DOHH2 (cell line): Measurements from ENCODE around the gene KCNMA1.

Source experiments
- H3F3A ChIP-seq: fragments of 200-600 bp; sonication (generic), shearing (Covaris generic); 2 replicates; pipeline ENCODE4 v1.6.0; 2016; ENCODE audit warnings: antibody characterized with exemption, mild to moderate bottlenecking; ENCODE audit not compliant: control insufficient read depth, insufficient read depth
- H3K27ac ChIP-seq: fragments of 200-600 bp; sonication (generic); 2 replicates; pipeline ENCODE4 v1.5.1; 2014; ENCODE audit warnings: low read depth, mild to moderate bottlenecking, low read length, moderate library complexity
- H3K27me3 ChIP-seq: fragments of 200-600 bp; sonication (generic); 2 replicates; pipeline ENCODE4 v1.6.1; 2014; ENCODE audit warnings: mild to moderate bottlenecking, low read length, mixed read lengths; ENCODE audit not compliant: control insufficient read depth
- H3K36me3 ChIP-seq: fragments of 200-600 bp; sonication (generic); 2 replicates; pipeline ENCODE4 v1.6.1; 2014; ENCODE audit warnings: mild to moderate bottlenecking, low read length, moderate library complexity, mixed read lengths; ENCODE audit not compliant: control insufficient read depth
- H3K4me1 ChIP-seq: fragments of 200-600 bp; sonication (generic); 2 replicates; pipeline ENCODE4 v1.6.1; 2014; ENCODE audit warnings: mild to moderate bottlenecking, low read length, mixed read lengths; ENCODE audit not compliant: control insufficient read depth
- H3K4me2 ChIP-seq: fragments of 200-600 bp; sonication (generic); 2 replicates; pipeline ENCODE4 v1.6.0; 2014; ENCODE audit warnings: mild to moderate bottlenecking, low read length, moderate library complexity
- H3K4me3 ChIP-seq: fragments of 200-600 bp; sonication (generic); 2 replicates; pipeline ENCODE4 v1.5.1; 2014; ENCODE audit warnings: mild to moderate bottlenecking, low read length, mixed read lengths
- H3K79me2 ChIP-seq: fragments of 200-600 bp; sonication (generic); 2 replicates; pipeline ENCODE4 v1.6.1; 2014; ENCODE audit warnings: mild to moderate bottlenecking, low read length, mixed read lengths; ENCODE audit not compliant: control insufficient read depth
- H3K9me2 ChIP-seq: fragments of 200-600 bp; sonication (generic); replicated peaks from 2 replicates; pipeline ENCODE4 v1.6.1; 2014; ENCODE audit warnings: mild to moderate bottlenecking, low read length, mixed read lengths; ENCODE audit not compliant: control insufficient read depth
- H3K9me3 ChIP-seq: fragments of 200-600 bp; sonication (generic); 2 replicates; pipeline ENCODE4 v1.6.1; 2014; ENCODE audit warnings: antibody characterized with exemption, low read length, mixed read lengths; ENCODE audit not compliant: control insufficient read depth, insufficient read depth
- H4K20me1 ChIP-seq: fragments of 200-600 bp; sonication (generic); 2 replicates; pipeline ENCODE4 v1.6.0; 2014; ENCODE audit warnings: low read depth, mild to moderate bottlenecking, antibody characterized with exemption, low read length, moderate library complexity; ENCODE audit not compliant: control insufficient read depth, insufficient read depth
- CTCF ChIP-seq: fragments of 200-600 bp; sonication (generic); IDR thresholded peaks from one replicate; pipeline ENCODE4 v1.5.1; 2014; ENCODE audit warnings: antibody characterized with exemption, mild to moderate bottlenecking, low read depth, low read length; ENCODE audit not compliant: poor library complexity, severe bottlenecking
- EZH2phosphoT487 ChIP-seq: fragments of 200-600 bp; sonication (generic); IDR thresholded peaks from 2 replicates; pipeline ENCODE4 v1.6.1; 2017; ENCODE audit warnings: borderline replicate concordance, mild to moderate bottlenecking, antibody characterized with exemption, low read length, moderate library complexity, mixed read lengths

The KCNMA1 gene

GRCh38 chr10:77533887-77534278 lies 103.7 kb downstream of the KCNMA1 start:
- Histone ChIP-seq H3K9me3 (no peaks in the 10 kb centered on the region), H3K9me2 (no peaks in the 10 kb centered on the region), H3K36me3 (no peaks in the 10 kb centered on the region), H3K4me1 (peaks cover 10% of the 10 kb centered on the region), H3K27me3 (peaks cover 8% of the 10 kb centered on the region), H3K27ac (no peak overlapping the region), H3F3A (no peaks in the 10 kb centered on the region), H3K79me2 (no peaks in the 10 kb centered on the region), H4K20me1 (no peaks in the 10 kb centered on the region), H3K4me2 (no peak overlapping the region), H3K4me3 (no peak overlapping the region)
- TF ChIP-seq EZH2phosphoT487 (no peak), CTCF (no peak)

- Histone ChIP-seq H4K20me1 (no peaks in the 10 kb centered on the region), H3K4me2 (no peak overlapping the region), H3K4me3 (no peak overlapping the region), H3K9me2 (no peaks in the 10 kb centered on the region), H3K9me3 (no peaks in the 10 kb centered on the region), H3K79me2 (no peaks in the 10 kb centered on the region), H3K27ac (no peak overlapping the region), H3F3A (no peaks in the 10 kb centered on the region), H3K27me3 (peaks cover 8% of the 10 kb centered on the region), H3K36me3 (no peaks in the 10 kb centered on the region), H3K4me1 (peaks cover 10% of the 10 kb centered on the region)
- TF ChIP-seq CTCF = no peak
- TF ChIP-seq EZH2phosphoT487 = no peak
Measured at GRCh38 chr10:77533146-77533886, 104.3 kb downstream of the KCNMA1 start.

- no peaks in the 10 kb centered on the region for H3K79me2 ChIP-seq
Measured at GRCh38 chr10:77532068-77532467, 105.5 kb downstream of the KCNMA1 start.

More at GRCh38 chr10:77532068-77532467, 105.5 kb downstream of the KCNMA1 start:
- H3K9me2 ChIP-seq = no peaks in the 10 kb centered on the region
- no peaks in the 10 kb centered on the region for H3K9me3 ChIP-seq
- H3K4me2 ChIP-seq = no peak overlapping the region
- H4K20me1 ChIP-seq = no peaks in the 10 kb centered on the region
- TF ChIP-seq CTCF (no peak), EZH2phosphoT487 (no peak)
- no peak overlapping the region for H3K4me3 ChIP-seq
- peaks cover 10% of the 10 kb centered on the region for H3K4me1 ChIP-seq
- no peaks in the 10 kb centered on the region for H3K36me3 ChIP-seq
- no peak overlapping the region for H3K27ac ChIP-seq
- H3F3A ChIP-seq = no peaks in the 10 kb centered on the region
- peaks cover 8% of the 10 kb centered on the region for H3K27me3 ChIP-seq
